ENCODE data around the gene FIZ1.
"Not testable (repeated sequence)": the region's sequence is repeated elsewhere in the genome, so short reads cannot be mapped to it uniquely, and the experiment has no call there.

The FIZ1 gene

DNA sequence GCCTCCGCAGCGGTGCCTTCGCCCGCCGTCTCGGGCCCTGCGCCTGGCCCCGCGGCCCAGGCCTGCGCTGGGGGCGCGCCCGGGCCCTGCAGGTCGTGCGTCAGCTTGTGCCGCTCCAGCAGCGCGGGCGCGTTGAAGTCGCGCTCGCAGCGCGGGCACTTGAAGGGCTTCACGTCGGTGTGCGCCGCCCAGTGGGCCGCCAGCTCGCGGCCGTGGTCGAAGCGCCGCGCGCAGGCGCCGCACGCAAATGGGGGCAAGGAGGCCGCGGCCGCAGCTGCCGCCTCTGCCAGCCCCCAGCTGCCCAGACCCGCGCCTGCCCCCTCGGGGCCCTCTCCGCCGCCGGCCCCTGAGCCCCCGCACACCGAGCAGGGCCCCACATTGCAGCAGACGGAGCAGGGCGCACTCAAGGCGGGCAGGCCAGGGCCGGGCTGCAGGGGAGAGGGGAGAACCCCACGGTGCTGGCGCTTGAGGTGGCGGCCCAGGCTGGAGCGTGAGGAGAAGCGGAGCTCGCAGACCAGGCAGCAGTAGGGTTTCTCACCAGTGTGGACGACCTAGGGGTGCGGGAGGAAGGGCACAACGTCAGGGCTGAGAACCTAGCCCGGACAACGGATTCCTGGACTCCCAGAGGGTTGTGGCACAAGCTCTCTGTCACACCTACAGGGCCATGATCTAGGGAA, 6.1 kb downstream of the FIZ1 start:
- no peak for DNase-seq

- no peak for DNase-seq
Observed at GRCh38 chr19:55592391-55593090, 6.8 kb downstream of the FIZ1 start.

DNA sequence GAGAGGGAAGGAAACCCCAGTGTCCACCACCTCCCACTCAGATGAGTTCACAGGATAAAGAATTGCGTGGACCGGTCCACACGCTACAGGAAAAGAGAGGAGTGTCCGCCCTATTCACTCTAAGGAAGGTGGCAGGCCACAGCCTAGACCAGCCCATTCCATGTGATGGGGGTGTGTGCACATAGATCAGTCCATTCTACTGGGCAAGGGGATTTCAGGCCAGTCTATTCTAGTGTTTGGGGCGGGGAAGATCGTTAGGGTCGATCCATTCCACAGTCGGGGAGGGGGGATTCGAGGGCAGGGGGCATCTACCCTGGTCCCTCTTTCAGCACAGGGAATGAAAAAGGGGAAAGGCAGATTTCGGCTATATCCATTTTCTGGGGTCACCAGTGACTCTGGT, 7.8 kb downstream of the FIZ1 start:
- no peak for DNase-seq

DNA sequence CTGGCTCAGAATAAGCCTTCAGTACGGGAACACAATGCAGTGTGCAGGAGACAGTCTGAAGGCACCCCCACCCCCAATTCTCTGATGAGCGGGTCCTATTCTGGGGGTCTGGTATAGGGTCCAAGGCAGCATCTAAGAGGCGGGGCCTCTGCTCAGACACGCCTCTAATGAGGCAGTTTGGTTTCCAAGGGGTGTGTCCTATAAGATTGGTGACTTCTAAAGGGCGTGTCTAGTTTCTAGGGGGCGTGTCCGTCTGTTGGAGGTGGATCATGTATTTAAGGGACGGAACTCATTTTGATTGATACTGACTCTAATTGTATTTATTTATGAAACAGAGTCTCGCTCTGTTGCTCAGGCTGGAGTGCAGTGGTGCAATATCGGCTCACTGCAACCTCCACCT, 8.7 kb downstream of the FIZ1 start:
- DNase-seq, result no peak

GRCh38 chr19:55590109-55590508, 9.2 kb downstream of the FIZ1 start:
- no peak for DNase-seq

- DNase-seq, result no peak
Observed at GRCh38 chr19:55588738-55589137, 10.6 kb downstream of the FIZ1 start.

GRCh38 chr19:55586976-55587668, 12.2 kb downstream of the FIZ1 start:
- peak; percentile 94 for DNase-seq

GRCh38 chr19:55585658-55586339, 13.5 kb downstream of the FIZ1 start:
- DNase-seq, result peak; percentile 67

DNA sequence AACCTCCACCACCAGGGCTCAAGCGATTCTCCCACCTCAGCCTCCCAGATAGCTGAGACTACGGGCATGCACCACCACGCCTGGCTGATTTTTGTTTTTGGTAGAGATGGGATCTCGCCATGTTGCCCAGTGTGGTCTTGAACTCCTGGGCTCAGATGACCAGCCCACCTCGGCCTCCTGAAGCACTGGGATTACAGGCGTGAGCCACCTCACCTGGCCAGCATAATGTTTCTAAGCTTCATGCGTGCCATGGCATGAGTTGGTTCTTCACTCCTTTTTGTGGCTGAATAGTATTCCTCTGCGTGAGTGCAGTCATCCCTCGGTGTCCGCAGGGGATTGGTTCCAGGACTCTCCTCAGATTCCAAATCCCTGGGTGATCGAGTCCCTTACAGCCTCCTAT, 14.4 kb downstream of the FIZ1 start:
- no peak for DNase-seq

DNA sequence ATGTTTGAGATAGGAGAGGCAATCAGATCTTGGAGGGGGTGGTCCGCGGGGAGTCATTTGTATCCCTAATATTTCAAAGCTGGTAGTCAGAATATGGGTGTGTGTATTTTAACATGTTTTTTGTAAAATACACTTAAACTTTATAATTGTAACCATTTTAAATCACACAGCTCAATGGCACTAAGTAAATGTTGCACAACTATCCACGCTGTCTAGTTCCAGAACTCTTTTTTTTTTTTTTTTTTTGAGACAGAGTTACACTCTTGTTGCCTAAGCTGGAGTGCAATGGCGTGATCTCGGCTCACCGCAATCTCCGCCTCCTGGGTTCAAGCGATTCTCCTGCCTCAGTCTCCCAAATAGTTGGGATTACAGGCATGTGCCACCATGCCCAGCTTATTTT, 15.4 kb downstream of the FIZ1 start:
- not testable (repeated sequence) for DNase-seq

DNA sequence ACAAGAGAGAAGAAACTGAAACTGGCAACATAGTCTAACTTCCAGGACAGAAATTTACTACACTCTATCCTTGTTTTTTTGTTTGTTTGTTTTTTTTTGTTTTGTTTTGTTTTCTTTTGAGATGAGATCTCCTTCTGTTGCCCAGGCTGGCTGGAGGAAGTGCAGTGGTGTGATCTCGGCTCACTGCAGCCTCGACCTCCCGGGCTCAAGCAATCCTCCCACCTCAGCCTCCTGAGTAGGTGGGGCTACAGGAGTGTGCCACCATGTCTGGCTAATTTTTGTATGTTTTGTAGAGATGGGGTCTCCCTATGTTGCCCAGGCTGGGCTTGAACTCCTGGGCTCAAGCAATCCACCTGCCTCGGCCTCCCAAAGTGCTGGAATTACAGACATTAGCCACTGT, 17.0 kb downstream of the FIZ1 start:
- not testable (repeated sequence) for DNase-seq

DNA sequence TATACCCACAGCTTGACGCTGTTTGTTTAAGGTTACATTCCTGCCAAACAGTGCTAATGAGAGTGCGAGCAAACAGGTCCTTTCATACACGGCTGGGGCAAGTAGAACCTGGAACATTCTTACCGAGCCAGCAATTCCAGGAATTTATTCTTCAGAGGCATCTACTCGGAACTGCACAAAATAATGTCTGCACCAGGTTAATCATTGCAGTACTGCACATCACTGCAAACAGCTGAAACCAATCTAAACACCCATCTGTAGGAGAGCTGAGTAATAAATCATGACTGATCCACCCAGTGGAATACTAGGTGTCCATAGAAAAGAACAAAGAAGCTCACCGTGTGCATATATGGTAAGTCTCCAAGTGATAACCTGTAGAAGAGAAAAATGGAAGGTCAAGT, 17.5 kb downstream of the FIZ1 start:
- peak; percentile 99 for DNase-seq

GRCh38 chr19:55581145-55581822, 18.0 kb downstream of the FIZ1 start:
- no peak for DNase-seq

- DNase-seq, result peak; percentile 70
Observed at GRCh38 chr19:55580628-55581144, 18.6 kb downstream of the FIZ1 start, which contains the start of gene ZNF579. ZNF579 (minus strand) TSS chr19:55580848; CDS start chr19:55579639, 1,209 bp downstream.

GRCh38 chr19:55579766-55580621, 19.3 kb downstream of the FIZ1 start:
- DNase-seq, result peak; percentile 54

DNA sequence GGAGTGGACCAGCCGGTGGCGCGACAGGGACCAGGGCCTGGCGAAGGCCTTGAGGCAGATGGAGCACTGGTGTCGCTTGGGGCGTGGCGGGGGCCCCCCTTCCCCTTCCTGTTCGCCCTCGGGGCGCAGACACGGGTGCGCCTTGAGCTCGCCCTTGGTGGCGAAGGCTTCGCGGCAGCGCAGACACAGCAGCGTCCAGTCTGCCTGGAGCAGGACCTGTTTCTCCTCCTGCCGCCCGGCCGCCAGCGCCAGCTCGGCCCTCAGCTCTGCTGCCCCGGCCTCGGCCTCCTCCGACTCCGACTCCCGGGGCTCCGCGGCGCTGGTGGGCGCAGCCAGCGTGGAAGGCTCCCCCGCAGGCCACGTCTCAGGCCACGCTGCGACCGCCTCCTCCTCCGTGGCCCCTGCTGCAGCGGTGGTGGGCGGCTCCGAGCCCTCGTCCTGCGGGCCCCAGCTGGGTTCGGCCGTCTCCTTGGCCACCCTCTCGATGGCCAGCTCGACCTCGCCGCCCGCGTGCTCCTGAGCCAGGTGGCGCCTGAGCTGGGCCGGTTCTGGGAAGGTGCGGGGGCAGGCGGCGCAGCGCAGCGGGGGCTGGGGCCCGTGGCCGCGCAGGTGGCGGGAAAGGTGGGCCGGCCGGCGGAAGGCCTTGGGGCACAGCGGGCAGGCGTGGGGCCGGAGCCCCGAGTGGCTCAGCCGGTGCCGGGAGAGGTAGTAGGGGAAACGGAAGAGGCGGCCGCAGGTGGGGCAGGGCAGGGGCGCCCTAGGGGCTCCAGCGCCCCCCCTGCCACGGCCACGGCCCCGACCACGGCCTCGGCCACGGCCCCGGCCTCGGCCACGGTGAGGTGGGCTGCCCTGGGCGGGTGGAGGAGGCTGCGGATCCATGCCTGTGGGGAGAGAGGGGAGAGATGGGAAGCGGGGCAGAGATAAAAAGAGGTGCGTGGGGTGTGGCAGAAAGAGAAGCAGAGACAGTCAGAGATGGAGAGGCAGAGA, 20.3 kb downstream of the FIZ1 start:
- DNase-seq, result no peak

DNA sequence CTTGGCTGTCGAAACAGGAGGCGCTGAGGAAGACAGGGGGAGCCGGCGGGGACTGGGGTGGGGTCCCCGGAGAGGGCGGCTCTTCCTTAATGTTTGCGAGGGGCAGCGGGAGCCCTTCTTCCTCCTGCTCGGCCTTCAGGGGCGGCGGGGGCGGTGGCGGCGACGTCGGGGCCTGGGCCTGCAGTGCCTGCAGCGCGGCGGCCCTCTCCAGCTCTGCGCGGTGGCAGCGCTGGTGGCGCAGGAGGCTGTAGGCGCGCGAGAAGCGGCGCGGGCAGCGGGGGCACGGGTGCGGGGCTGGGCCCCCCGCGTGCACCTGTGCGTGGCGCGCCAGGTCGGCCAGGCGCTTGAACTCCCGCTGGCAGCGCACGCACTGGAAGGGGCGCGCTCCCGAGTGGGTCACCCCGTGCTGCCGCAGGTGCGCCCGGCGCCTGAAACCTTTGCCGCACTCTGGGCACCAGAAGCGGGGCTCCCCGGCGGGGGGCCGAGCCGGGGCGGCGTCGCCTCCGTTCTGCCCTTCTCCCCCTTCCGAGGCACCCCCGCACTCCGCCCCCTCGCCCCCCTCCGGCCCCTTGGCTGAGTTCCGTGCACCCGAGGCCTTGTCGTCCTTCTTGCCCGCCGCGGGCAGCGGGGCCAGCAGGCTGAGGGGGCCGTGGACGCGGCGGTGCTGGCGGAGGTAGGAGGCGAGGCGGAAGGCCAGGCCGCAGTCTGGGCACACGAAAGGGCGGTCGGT, 21.1 kb downstream of the FIZ1 start:
- no peak for DNase-seq

DNA sequence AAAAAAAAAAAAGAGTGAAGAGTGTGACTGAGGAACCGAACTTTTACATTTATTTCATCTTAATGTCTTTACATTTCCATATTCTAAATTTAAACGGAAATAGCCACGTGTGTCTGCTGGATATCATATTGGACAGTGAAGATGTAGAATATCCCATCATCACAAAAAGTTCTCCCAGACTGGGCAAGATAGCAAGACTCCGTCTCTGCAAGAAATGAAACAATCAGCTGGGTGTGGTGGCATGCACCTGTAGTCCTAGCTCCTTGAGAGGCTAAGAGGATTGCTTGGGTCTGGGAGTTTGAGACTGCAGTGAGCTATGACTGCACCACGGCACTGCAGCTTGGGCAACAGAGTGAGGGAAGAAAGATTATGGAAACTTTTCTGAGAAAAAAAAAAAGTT, 22.6 kb downstream of the FIZ1 start:
- no peak for DNase-seq

DNA sequence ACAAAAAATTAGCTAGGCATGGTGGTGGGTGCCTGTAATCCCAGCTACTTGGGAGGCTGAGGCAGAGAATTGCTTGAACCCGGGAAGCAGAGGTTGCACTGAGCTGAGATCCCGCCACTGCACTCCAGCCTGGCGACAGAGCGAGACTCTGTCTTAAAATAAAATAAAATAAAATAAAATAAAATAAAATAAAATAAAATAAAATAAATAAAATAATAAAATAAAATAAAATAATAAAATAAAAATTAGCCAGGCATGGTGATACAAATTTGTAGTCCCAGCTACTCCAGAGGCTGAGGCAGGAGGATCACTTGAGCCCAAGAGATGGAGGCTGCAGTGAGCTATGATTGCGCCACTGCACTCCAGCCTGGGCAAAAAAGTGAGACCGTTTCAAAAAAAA, 25.4 kb downstream of the FIZ1 start:
- not testable (repeated sequence) for DNase-seq

DNA sequence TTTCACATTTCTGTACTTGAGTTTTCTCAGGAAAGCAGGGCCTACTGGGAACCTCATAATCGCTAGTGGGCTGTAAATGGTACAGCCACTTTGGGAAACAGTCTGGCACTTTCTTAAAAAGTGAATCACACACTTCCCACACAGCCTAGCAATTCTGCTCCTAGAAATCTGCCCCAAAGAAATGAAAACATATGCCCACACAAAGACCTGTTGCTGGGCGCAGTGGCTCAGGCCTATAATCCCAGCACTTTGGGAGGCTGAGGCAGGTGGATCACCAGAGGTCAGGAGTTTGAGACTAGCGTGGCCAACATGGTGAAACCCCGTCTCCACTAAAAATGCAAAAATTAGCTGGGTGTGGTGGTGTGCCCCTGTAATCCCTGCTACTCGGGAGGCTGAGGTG, 29.8 kb downstream of the FIZ1 start:
- DNase-seq, result not testable (repeated sequence)
